GM21528 (cell line): ENCODE results near the gene OR8G5.

Experiments
- ATAC-seq: cut with Tn5 transposase; IDR thresholded peaks from one replicate; pipeline ENCODE4 v1.9.1; 2021; ENCODE audit warnings: mild to moderate bottlenecking, moderate library complexity; ENCODE audit not compliant: unreplicated experiment, low FRiP score

Gene OR8G5

DNA sequence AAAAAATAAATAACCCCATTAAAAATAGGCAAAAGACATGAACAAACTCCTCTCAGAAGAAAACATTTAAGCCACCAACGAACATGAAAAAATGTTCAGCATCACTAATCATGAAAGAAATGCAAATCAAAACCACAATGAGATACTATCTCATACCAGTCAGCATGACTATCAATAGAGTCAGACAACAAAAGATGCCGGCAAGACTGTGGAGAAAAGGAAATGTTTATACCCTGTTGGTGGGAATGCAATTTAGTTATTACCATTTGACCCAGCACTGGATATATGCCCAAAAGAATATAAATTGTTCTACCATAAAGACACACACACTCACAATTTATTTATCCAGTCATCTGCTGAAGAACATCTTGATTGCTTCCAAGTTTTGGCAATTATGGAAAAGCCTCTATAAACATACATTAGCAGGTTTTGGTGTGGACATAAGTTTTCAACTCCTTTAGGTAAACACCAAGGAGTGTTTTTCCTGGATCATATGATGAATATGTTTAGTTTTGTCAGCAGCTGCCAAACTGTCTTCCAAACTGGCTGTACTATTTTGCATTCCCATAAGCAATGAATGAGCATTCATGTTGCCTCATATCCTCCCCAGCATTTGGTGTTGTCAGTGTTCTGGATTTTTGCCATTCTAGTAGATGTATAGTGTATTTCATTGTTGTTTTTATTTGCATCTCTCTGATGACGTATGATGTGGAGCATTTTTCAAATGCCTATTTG is 29.6 kb downstream of the OR8G5 start:
- no peak for ATAC-seq

DNA sequence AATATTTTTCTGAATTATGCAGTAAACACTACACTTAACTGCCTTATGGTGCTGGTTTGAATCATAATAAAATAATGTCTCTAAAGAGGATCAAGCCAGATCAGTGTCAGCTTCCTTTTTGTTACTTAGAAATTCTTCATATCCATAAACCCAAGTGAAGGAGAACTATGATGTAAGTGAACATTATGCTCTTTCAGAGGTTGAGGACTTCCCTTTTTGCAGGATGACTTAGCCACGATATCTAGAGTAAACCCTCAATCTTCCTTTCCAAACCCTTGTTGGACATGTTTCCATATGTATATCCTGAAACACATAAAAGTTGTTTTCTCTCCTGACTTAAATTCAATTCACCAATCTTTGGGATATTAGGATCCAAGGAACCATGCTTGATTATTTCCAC is 38.5 kb downstream of the OR8G5 start:
- no peak for ATAC-seq

GRCh38 chr11:124296016-124296415 is 39.8 kb downstream of the OR8G5 start:
- no peak for ATAC-seq

- ATAC-seq, result no peak
Measured at GRCh38 chr11:124297921-124298320, 41.7 kb downstream of the OR8G5 start.

- ATAC-seq, result no peak
Measured at GRCh38 chr11:124301548-124301947, 45.4 kb downstream of the OR8G5 start.

DNA sequence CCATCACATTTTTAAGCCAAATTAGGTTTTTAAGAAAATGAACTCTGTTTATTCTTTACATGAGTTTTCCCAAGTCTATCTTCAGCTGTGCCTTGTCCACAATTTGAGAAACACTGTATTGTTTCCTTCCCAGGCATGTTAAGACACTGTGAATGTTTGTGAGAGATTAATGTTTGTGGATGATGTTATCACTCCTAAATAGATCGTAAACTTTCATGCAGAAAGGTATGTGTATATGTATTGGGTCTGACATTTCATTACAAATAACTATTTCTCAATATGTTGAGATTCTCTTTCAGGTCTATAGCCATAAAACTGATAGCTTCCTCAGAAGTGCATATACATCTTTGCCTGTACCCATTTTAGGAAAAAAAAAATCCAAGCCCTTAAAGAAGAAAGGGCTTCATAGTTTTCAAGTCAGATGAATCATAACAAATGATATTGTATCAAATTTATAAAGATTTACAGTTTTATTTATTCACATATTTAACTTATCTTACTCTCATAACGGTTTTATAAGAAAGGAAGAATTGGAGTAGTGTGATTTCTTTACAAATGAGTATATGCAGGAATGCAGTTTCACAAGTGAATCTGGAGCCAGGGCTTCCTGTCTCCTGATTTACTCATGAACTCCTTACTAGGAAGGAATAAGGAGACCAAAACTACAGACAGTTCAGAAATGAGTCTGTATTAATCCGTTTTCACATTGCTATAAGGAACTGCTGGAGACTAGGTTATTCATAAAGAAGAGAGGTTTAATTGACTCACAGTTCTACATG is 46.4 kb downstream of the OR8G5 start:
- no peak for ATAC-seq

DNA sequence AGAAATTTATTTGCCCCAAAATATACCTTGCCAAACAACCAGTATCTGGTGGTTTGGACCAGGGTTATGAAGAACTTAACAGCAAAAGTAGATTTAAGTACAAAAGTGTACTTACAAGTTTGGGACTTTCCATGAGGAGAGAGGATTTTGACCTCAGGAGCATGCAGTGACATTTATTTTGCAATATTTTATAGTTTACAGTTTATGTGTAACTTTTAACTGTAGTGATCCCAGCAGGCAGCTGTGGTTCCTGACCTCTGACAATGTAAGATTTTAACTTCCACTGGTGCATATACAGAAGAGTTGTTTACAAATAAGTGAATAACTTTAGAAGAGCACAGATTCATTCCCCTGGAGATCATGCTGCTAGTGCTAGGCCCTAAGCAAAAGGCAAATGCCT is 50.9 kb downstream of the OR8G5 start:
- no peak for ATAC-seq

- ATAC-seq, result no peak
Measured at GRCh38 chr11:124310721-124311120, 54.5 kb downstream of the OR8G5 start.

- no peak for ATAC-seq
Measured at GRCh38 chr11:124311269-124311668, 55.1 kb downstream of the OR8G5 start.

GRCh38 chr11:124311670-124312069 is 55.5 kb downstream of the OR8G5 start:
- no peak for ATAC-seq

DNA sequence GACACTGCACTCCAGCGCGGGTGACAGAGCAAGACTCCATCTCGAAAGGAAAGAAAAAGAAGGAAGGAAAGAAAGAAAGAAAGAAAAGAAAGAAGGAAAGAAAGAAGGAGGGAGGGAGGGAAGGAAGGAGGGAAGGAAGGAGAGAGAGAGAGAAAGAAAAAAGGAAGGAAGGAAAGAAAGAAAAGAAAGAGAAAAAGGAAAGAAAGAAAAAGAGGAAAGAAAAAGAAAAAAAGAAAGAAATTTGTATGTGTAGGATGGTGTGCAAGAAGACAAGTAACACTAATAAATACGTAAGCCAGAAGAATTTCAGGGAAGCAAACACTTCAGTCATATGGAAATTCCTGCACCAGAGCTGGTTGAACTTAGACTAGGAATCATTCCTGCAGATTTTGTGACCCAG is 57.0 kb downstream of the OR8G5 start:
- ATAC-seq, result no peak

- ATAC-seq, result no peak
Measured at GRCh38 chr11:124313849-124314248, 57.7 kb downstream of the OR8G5 start, which contains the start of gene OR8D1. OR8D1 (minus strand) TSS chr11:124313949; CDS start chr11:124310766, 3,183 bp downstream.

DNA sequence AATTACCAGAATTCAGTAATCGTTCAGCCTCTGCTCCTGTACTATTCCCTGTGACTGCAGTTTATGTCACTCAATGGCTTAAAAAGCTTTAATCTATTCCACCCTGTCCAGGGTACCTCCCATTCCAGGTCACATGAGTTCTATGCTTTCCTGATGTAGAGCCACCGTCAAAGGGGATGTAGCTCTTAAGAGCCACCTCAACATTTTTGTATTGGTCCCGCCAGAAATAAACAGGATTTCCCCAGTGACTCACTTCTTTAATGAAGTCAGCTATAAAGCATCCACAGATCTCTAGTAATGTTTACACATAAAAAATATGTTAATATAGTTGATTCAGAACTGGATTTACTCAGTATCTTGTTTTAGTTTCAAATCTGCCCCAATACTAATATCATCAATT is 58.9 kb downstream of the OR8G5 start:
- no peak for ATAC-seq
